MCF 10A (cell line): ENCODE results near the gene MAGOHB. TPM values are rescaled to one million over a fixed set of nuclear protein-coding genes. Genes with fewer than 3 reads are reported as not detected.

Source experiments
- BruUV-seq: library from RNA; stranded (reverse); fragments of 400-500 nt; replicated peaks from 2 replicates; lab custom pipeline; 2021; lab: Mats Ljungman, UMichigan
- CTCF ChIA-PET: fragments of 300-600 bp; sonication (Branson Sonifier 250); formaldehyde crosslinking; extraction: SDS; loops from one replicate; lab custom pipeline; 2021; ENCODE audit warnings: antibody characterized with exemption, inconsistent platforms; lab: Yijun Ruan, JAX
- POLR2A ChIA-PET: fragments of 300-600, 350-650 bp; sonication (Branson Sonifier 250); formaldehyde crosslinking; extraction: SDS; loops from one replicate; lab custom pipeline; 2020; ENCODE audit warnings: antibody characterized with exemption, inconsistent platforms; lab: Yijun Ruan, JAX
- DNase-seq: peaks from one replicate; pipeline ENCODE4 v3.0.0-alpha.2; 2018; ENCODE audit not compliant: unreplicated experiment
- H3K27ac Mint-ChIP-seq: one replicate; pipeline ENCODE4 v1.8.0; 2022; ENCODE audit warnings: mild to moderate bottlenecking, low read depth, mixed read lengths; ENCODE audit not compliant: unreplicated experiment
- H3K27me3 Mint-ChIP-seq: one replicate; pipeline ENCODE4 v1.8.0; 2022; ENCODE audit warnings: mixed read lengths; ENCODE audit not compliant: insufficient read depth, unreplicated experiment
- H3K36me3 Mint-ChIP-seq: one replicate; pipeline ENCODE4 v1.8.0; 2022; ENCODE audit warnings: mild to moderate bottlenecking, moderate library complexity, mixed read lengths; ENCODE audit not compliant: insufficient read depth, unreplicated experiment
- H3K4me1 Mint-ChIP-seq: one replicate; pipeline ENCODE4 v1.8.0; 2022; ENCODE audit warnings: mixed read lengths; ENCODE audit not compliant: insufficient read depth, unreplicated experiment
- H3K4me3 Mint-ChIP-seq: one replicate; pipeline ENCODE4 v1.8.0; 2022; ENCODE audit warnings: mild to moderate bottlenecking, moderate library complexity, mixed read lengths; ENCODE audit not compliant: unreplicated experiment
- H3K9me3 Mint-ChIP-seq: one replicate; pipeline ENCODE4 v1.8.0; 2022; ENCODE audit warnings: mixed read lengths; ENCODE audit not compliant: unreplicated experiment
- intact Hi-C: fragments of 100-400 bp; cut with micrococcal nuclease; formaldehyde crosslinking; loops from 2 replicates; pipeline ENCODE4 v1.14.1; 2022
- total RNA-seq: library from RNA; stranded (reverse); gene quantifications from 2 replicates; pipeline ENCODE4 v1.2.3, GENCODE V29; 2022
- TF ChIP-seq, protein P1 (sequence below): fragments of 200-600 bp; IDR thresholded peaks from one replicate; pipeline ENCODE4 v1.8.0; 2022; ENCODE audit warnings: antibody characterized with exemption, mild to moderate bottlenecking; ENCODE audit not compliant: unreplicated experiment

Gene MAGOHB
- total RNA-seq, 1 experiment from 2014 or later = 44.5 TPM

DNA sequence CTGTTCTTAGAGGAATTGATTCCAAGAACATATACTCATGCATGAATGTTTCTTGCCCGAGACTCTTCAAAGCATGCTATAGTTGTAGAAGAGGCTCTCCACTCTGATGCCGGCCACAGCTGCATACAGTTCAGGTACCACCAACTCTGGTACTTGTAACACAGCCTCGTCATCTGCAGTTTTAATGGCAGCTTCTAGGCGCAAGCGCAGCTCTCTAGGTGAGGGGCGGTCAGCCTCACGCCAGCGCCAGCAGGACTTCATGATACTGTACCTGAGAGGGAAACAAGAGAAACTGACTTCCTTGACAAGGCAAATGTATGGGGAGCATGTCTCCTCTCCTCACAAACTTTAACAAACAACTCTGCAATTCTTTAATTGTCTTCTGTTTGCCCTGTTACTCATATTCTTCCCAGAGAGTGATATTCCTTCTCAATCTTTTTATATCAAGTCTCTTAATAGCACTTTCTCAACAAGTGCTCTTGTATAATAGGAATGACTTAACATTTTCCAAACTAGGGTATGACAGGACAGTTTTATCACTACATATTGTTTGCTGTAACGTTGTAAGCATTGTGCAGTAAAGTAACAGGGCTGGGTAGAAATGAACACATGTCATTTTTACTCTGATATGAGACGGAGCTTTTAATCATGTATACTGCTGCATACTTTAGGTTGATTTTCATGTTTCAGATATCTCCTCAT lies 6.8 kb upstream of the MAGOHB start:
- Mint-ChIP-seq H3K4me3 (no peak overlapping the region), H3K27me3 (no peaks in the 10 kb centered on the region), H3K9me3 (no peaks in the 10 kb centered on the region), H3K4me1 (peaks cover 8% of the 10 kb centered on the region), H3K36me3 (no peaks in the 10 kb centered on the region), H3K27ac (no peak overlapping the region)
- no TSS peak for BruUV-seq
- TF ChIP-seq, protein P1, sequence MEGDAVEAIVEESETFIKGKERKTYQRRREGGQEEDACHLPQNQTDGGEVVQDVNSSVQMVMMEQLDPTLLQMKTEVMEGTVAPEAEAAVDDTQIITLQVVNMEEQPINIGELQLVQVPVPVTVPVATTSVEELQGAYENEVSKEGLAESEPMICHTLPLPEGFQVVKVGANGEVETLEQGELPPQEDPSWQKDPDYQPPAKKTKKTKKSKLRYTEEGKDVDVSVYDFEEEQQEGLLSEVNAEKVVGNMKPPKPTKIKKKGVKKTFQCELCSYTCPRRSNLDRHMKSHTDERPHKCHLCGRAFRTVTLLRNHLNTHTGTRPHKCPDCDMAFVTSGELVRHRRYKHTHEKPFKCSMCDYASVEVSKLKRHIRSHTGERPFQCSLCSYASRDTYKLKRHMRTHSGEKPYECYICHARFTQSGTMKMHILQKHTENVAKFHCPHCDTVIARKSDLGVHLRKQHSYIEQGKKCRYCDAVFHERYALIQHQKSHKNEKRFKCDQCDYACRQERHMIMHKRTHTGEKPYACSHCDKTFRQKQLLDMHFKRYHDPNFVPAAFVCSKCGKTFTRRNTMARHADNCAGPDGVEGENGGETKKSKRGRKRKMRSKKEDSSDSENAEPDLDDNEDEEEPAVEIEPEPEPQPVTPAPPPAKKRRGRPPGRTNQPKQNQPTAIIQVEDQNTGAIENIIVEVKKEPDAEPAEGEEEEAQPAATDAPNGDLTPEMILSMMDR = no peak
- POLR2A ChIA-PET = interaction anchor here (1.4 kb wide), 1 partner anchor 11 kb away, joined by 3 read pairs; no protein-coding TSS in a partner anchor
- intact Hi-C loops = no loop called here
- no peak for DNase-seq
- CTCF ChIA-PET = interaction anchor here (0.6 to 1.5 kb wide), 4 partner anchors 23 to 132 kb away, joined by 3 to 5 read pairs (median 4); no protein-coding TSS in a partner anchor

DNA sequence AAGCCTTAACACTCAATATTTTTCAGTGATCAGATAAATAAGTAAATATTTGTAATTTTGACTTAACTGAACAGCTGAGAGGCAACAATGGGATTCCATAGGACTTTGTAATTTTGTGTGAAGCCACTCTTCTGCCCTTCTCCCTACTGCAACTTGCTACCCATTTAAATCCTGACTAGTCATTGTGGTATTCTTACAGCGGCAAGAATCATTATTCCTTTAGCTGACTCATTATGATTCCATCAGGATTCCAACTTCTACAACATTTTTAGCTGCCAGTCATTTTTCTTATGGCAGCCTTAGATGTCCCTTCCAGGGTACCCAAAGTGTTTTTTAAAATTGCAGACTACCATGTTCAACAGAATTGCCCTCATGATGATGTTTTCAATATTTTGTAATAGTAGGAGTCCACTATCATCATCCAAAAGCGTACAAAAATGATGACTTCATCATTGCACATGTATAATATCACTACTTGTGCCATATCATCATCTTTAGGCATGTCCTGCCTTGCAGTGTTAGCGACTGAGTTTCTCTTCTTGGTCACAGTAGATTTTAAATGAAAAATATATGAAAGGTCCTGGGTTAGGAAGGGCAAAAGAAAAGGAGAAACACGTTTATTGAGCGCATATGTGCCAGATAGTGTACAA lies 5.1 kb upstream of the MAGOHB start:
- CTCF ChIA-PET = interaction anchor here (1.5 kb wide), 1 partner anchor 132 kb away, joined by 4 read pairs; no protein-coding TSS in a partner anchor
- Mint-ChIP-seq H3K27ac (peak overlapping the region; percentile 49), H3K36me3 (peaks cover 2% of the 10 kb centered on the region), H3K4me1 (peaks cover 12% of the 10 kb centered on the region), H3K9me3 (no peaks in the 10 kb centered on the region), H3K4me3 (no peak overlapping the region), H3K27me3 (no peaks in the 10 kb centered on the region)
- no TSS peak for BruUV-seq
- intact Hi-C loops = no loop called here
- POLR2A ChIA-PET = interaction anchor here (0.8 to 1.3 kb wide), 3 partner anchors 10 to 396 kb away, joined by 3 to 5 read pairs (median 3); no protein-coding TSS in a partner anchor
- peak; percentile 29 for DNase-seq
- TF ChIP-seq, protein P1 = no peak

DNA sequence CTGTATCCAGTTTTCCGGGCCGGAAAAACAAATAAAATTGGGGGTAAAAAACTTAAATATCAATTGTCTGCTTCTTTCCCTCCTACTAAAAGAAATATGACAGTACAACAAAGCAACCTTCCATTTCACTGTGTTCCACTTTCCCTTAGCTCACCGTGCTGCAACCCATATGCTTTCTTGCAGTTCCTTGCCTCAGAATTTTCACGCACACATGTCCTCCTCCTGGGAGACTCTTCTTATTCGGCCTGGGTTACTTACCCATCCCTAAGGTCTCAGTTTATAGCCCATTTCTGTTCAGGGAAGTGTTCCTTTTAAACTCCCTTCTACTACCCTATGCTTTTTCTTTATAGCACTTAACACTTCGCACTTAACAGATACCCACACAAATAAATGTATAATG lies 4.5 kb upstream of the MAGOHB start:
- no peak for DNase-seq
- TF ChIP-seq, protein P1 = no peak
- no TSS peak for BruUV-seq
- no peaks in the 10 kb centered on the region for H3K27me3 Mint-ChIP-seq
- POLR2A ChIA-PET = interaction anchor here (0.8 to 1.3 kb wide), 3 partner anchors 10 to 107 kb away, joined by 3 to 5 read pairs (median 3); no protein-coding TSS in a partner anchor
- peaks cover 6% of the 10 kb centered on the region for H3K36me3 Mint-ChIP-seq
- no peaks in the 10 kb centered on the region for H3K9me3 Mint-ChIP-seq
- peak overlapping the region; percentile 49 for H3K27ac Mint-ChIP-seq
- H3K4me1 Mint-ChIP-seq = peaks cover 13% of the 10 kb centered on the region
- CTCF ChIA-PET = no interaction called here
- intact Hi-C loops = no loop called here
- no peak overlapping the region for H3K4me3 Mint-ChIP-seq

DNA sequence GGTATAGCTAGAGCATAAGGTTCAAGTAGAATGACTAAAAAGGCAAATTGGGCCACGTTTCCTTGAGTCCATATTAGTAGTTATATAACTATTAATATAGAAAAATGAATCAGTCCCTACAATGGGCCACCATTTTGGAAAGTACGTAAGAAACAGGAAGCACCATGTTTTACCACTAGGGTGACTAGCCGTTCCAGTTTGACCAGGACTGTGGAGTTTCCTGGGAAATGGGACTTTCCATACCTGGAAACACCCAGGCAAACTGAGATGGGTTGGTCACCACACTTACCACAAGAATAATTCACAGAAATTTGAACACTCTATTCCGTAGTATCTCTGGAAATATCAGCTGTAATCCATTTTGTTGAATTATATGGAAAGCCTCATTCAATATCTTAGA lies 2.1 kb upstream of the MAGOHB start:
- Mint-ChIP-seq H3K4me3 (no peak overlapping the region), H3K27me3 (no peaks in the 10 kb centered on the region), H3K27ac (no peak overlapping the region), H3K4me1 (peaks cover 26% of the 10 kb centered on the region), H3K9me3 (no peaks in the 10 kb centered on the region), H3K36me3 (peaks cover 15% of the 10 kb centered on the region)
- no peak for DNase-seq
- BruUV-seq = no TSS peak
- TF ChIP-seq, protein P1 = no peak
- ChIA-PET POLR2A (interaction anchor here (0.5 to 2.0 kb wide), 3 partner anchors 11 to 58 kb away, joined by 3 to 7 read pairs (median 3); partner anchors contain the start of gene STYK1), CTCF (no interaction called here)
- intact Hi-C loops = no loop called here
